ENCODE data around the gene ABCA7. TPM values are rescaled to one million over a fixed set of nuclear protein-coding genes. Genes with fewer than 3 reads are reported as not detected.

The ABCA7 gene
- total RNA-seq, 1 experiment from 2014 or later: 91.4 TPM

- TF ChIP-seq POLR2AphosphoS5 (IDR thresholded peaks at IDR 0.05; ENCODE audit: low read depth, low read length) (no peak), CEBPB (IDR thresholded peaks at IDR 0.05; ENCODE audit: low read depth) (no peak), EZH2phosphoT487 (IDR thresholded peaks at IDR 0.05; ENCODE audit: borderline replicate concordance) (no peak), EGR1 (IDR thresholded peaks at IDR 0.05; ENCODE audit: low read depth) (no peak), SRF (IDR thresholded peaks at IDR 0.05; ENCODE audit: low read depth) (no peak), JUND (IDR thresholded peaks at IDR 0.05) (no peak), ZNF274 (IDR thresholded peaks at IDR 0.05; ENCODE audit: low read depth, low read length) (no peak), YY1 (IDR thresholded peaks at IDR 0.05; ENCODE audit: extremely low read depth, insufficient replicate concordance, low read depth, low read length) (no peak), REST (IDR thresholded peaks at IDR 0.05; ENCODE audit: low read depth) (no peak), SP1 (IDR thresholded peaks at IDR 0.05; ENCODE audit: low read depth) (no peak), EZH2 (IDR thresholded peaks at IDR 0.05) (no peak)
- TF ChIP-seq, protein P1, sequence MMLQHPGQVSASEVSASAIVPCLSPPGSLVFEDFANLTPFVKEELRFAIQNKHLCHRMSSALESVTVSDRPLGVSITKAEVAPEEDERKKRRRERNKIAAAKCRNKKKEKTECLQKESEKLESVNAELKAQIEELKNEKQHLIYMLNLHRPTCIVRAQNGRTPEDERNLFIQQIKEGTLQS (IDR thresholded peaks at IDR 0.05): no peak
- Histone ChIP-seq H3K4me1 (ENCODE audit: control insufficient read depth in 1 of 2, insufficient read depth in 2 of 2, low read length in 2 of 2) (peaks cover 23 to 39% of the 10 kb centered on the region in 2 experiments), H3K36me3 (ENCODE audit: control insufficient read depth in 1 of 2, insufficient read depth in 2 of 2, low read length in 2 of 2) (no peaks in the 10 kb centered on the region; a peak in 1 of 4 replicates), H3K9me3 (ENCODE audit: control insufficient read depth in 1 of 2, insufficient read depth in 1 of 2, low read depth in 1 of 2, low read length in 2 of 2) (no peaks in the 10 kb centered on the region), H2AFZ (ENCODE audit: low read depth, low read length, poor library complexity, severe bottlenecking) (no peak overlapping the region), H3K4me2 (ENCODE audit: low read length) (no peak overlapping the region), H4K20me1 (ENCODE audit: insufficient read depth) (no peaks in the 10 kb centered on the region), H3K27ac (ENCODE audit: low read depth, low read length) (no peak overlapping the region; the same call in 1 of the 2 replicates), H3K27me3 (ENCODE audit: insufficient read depth, low read length) (no peaks in the 10 kb centered on the region), H3K9me2 (ENCODE audit: insufficient read depth) (no peaks in the 10 kb centered on the region), H3K9ac (ENCODE audit: low read length) (no peak overlapping the region), H3K79me2 (ENCODE audit: insufficient read depth, low read length) (no peaks in the 10 kb centered on the region), H3K4me3 (replicated peaks in 1 of 2; ENCODE audit: low read depth in 1 of 2, low read length in 2 of 2) (no peak overlapping the region)
- ChIA-PET CTCF (interaction anchor here (0.5 kb wide), 1 partner anchor 12 kb away, joined by 4 read pairs; no protein-coding TSS in a partner anchor), POLR2A (no interaction called here), RAD21 (ENCODE audit: low non-redundant PET in 1 of 2, low total read pairs in 2 of 2, uncharacterized antibody in 2 of 2, unreplicated experiment in 2 of 2) (no interaction called here)
- no peak for ATAC-seq
- intact Hi-C loops (cut with micrococcal nuclease): loop anchor here (5.0 kb wide), 1 partner anchor 42 kb away; the partner anchor contains the start of gene GPX4
- no peak for DNase-seq (ENCODE audit: low read depth, low spot score)
- no TSS peak for BruUV-seq (replicated peaks)
Measured at GRCh38 chr19:1060689-1061088, 20.8 kb downstream of the ABCA7 start.

All from HCT116 (cell line).